Loucy (cell line): ENCODE results near the gene FTCD.
"Not testable (repeated sequence)": the region's sequence is repeated elsewhere in the genome, so short reads cannot be mapped to it uniquely, and the experiment has no call there.

Experiments used
- H2AFZ ChIP-seq: fragments of 200-600 bp; sonication (generic); 2 replicates; pipeline ENCODE4 v1.6.0; 2016; ENCODE audit warnings: antibody characterized with exemption, mild to moderate bottlenecking, low read length, moderate library complexity
- H3F3A ChIP-seq: fragments of 200-600 bp; 2 replicates; pipeline ENCODE4 v1.6.0; 2016; ENCODE audit warnings: antibody characterized with exemption, low read depth, mild to moderate bottlenecking
- H3K27me3 ChIP-seq: fragments of 200-600 bp; sonication (generic); 2 replicates; pipeline ENCODE4 v1.6.1; 2014; ENCODE audit warnings: low read length, mild to moderate bottlenecking; ENCODE audit not compliant: insufficient read depth, poor library complexity, severe bottlenecking
- H3K36me3 ChIP-seq: fragments of 200-600 bp; sonication (generic); 2 replicates; pipeline ENCODE4 v1.6.1; 2016; ENCODE audit warnings: low read length; ENCODE audit not compliant: insufficient read depth
- H3K4me1 ChIP-seq: fragments of 200-600 bp; sonication (generic); 2 replicates; pipeline ENCODE4 v1.5.1; 2014; ENCODE audit warnings: low read length, mild to moderate bottlenecking; ENCODE audit not compliant: insufficient read depth, poor library complexity, severe bottlenecking
- H3K4me2 ChIP-seq: fragments of 200-600 bp; sonication (generic); 2 replicates; pipeline ENCODE4 v1.6.0; 2014; ENCODE audit warnings: antibody characterized with exemption, low read length, low read depth, mild to moderate bottlenecking; ENCODE audit not compliant: poor library complexity, severe bottlenecking
- H3K4me3 ChIP-seq: fragments of 200-600 bp; sonication (generic); 2 replicates; pipeline ENCODE4 v1.5.1; 2014; ENCODE audit warnings: low read length, mild to moderate bottlenecking, mixed read lengths; ENCODE audit not compliant: poor library complexity, severe bottlenecking
- H3K79me2 ChIP-seq: fragments of 200-600 bp; sonication (generic); 2 replicates; pipeline ENCODE4 v1.6.1; 2014; ENCODE audit warnings: low read length; ENCODE audit not compliant: insufficient read depth
- H3K9ac ChIP-seq: fragments of 200-600 bp; sonication (generic); 2 replicates; pipeline ENCODE4 v1.6.0; 2014; ENCODE audit warnings: mild to moderate bottlenecking, low read depth, low read length, moderate library complexity; ENCODE audit not compliant: poor library complexity, severe bottlenecking
- H3K9me2 ChIP-seq: fragments of 200-600 bp; sonication (generic); replicated peaks from 2 replicates; pipeline ENCODE4 v1.6.1; 2016; ENCODE audit warnings: low read depth, low read length, mixed read lengths
- H3K9me3 ChIP-seq: fragments of 200-600 bp; sonication (generic); 2 replicates; pipeline ENCODE4 v1.6.1; 2014; ENCODE audit warnings: mild to moderate bottlenecking, antibody characterized with exemption, low read length, low read depth; ENCODE audit not compliant: insufficient read depth
- H4K20me1 ChIP-seq: fragments of 200-600 bp; sonication (generic); 2 replicates; pipeline ENCODE4 v1.6.0; 2014; ENCODE audit warnings: antibody characterized with exemption, low read length, mild to moderate bottlenecking; ENCODE audit not compliant: insufficient read depth, poor library complexity, severe bottlenecking
- EZH2phosphoT487 ChIP-seq: fragments of 200-600 bp; IDR thresholded peaks from 2 replicates; pipeline ENCODE4 v1.6.1; 2018; ENCODE audit warnings: antibody characterized with exemption, mild to moderate bottlenecking, moderate library complexity, borderline replicate concordance
- TF ChIP-seq, protein P1 (sequence below): fragments of 200-600 bp; sonication (generic); conservative IDR thresholded peaks from 2 replicates; pipeline ENCODE4 v1.5.1; 2014; ENCODE audit warnings: mild to moderate bottlenecking, antibody characterized with exemption, low read length

FTCD gene

DNA sequence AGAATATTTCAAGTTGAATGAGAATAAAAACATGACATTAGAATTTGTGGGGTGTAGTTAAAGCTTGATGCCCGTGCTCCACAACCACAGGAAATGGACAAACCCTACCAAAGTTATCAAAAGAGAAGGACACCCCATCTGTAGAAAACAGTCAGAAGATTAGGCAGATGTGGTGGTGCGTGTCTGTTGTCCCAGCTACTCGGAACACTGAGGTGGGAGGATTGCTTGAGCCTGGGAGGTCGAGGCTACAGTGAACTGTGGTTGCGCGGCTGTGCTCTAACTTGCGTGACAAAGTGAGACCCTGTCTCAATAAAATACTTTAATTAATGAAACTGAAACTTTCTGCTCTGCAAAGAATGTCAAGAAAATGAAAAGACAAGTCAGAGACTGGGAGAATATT is 30.3 kb upstream of the FTCD start:
- Histone ChIP-seq H3K36me3 (peaks cover 6% of the 10 kb centered on the region; the same call in 1 of the 2 replicates), H3K4me2 (peak overlapping the region; percentile 82), H3F3A (no peaks in the 10 kb centered on the region), H3K4me1 (peaks cover 22% of the 10 kb centered on the region), H3K9me2 (no peaks in the 10 kb centered on the region), H3K9ac (peak overlapping the region; percentile 72), H2AFZ (peak overlapping the region; percentile 92; the same call in 1 of the 2 replicates), H3K79me2 (no peaks in the 10 kb centered on the region), H3K4me3 (peak overlapping the region; percentile 100), H3K27me3 (no peaks in the 10 kb centered on the region), H3K9me3 (no peaks in the 10 kb centered on the region), H4K20me1 (no peaks in the 10 kb centered on the region)
- TF ChIP-seq EZH2phosphoT487: no peak
- TF ChIP-seq, protein P1, sequence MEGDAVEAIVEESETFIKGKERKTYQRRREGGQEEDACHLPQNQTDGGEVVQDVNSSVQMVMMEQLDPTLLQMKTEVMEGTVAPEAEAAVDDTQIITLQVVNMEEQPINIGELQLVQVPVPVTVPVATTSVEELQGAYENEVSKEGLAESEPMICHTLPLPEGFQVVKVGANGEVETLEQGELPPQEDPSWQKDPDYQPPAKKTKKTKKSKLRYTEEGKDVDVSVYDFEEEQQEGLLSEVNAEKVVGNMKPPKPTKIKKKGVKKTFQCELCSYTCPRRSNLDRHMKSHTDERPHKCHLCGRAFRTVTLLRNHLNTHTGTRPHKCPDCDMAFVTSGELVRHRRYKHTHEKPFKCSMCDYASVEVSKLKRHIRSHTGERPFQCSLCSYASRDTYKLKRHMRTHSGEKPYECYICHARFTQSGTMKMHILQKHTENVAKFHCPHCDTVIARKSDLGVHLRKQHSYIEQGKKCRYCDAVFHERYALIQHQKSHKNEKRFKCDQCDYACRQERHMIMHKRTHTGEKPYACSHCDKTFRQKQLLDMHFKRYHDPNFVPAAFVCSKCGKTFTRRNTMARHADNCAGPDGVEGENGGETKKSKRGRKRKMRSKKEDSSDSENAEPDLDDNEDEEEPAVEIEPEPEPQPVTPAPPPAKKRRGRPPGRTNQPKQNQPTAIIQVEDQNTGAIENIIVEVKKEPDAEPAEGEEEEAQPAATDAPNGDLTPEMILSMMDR: no peak

DNA sequence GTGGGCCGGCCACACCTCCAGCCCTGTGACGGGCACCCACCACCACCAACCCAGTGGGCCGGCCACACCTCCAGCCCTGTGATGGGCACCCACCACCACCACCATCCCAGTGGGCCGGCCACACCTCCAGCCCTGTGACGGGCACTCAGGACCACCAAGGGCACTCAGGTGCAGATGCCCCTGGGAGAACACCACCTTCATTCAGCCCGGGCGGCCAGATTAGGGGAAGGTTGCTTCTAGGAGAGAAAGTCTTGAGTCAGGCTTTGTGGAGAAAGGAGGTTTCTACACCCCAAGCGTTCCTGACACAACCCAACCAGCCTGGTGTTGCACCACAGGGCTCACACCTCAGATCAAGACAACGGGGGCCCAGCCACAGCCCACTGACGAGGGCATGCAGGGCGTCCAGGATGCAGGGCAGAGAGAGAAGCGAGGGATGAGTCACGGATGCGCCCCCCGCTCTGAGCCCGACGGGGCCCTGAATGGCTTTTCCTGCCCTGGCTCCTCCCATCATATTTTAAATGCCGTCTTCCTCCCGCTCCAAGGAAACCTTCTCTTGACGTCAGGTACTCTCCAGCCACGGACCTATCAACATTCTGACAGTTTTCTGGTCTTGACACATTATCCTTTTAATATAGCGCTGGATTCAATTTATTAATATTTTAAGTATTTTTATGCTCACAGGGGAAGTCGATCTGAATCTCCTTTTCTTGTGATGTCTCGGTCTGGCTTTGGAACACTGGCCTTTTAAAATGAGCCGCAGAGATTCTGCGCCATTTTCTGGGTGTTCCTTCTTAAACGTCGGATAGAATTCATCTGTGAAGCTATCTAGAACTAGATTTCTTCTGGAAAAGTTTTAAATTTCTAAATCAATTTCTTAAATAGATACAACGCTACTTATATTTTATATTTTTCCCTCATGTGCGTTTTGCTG is 29.5 kb upstream of the FTCD start:
- Histone ChIP-seq H3F3A (no peaks in the 10 kb centered on the region), H4K20me1 (no peaks in the 10 kb centered on the region), H3K4me2 (peak overlapping the region; percentile 82), H2AFZ (peak overlapping the region; percentile 92), H3K9ac (peak overlapping the region; percentile 72), H3K9me3 (no peaks in the 10 kb centered on the region), H3K27me3 (no peaks in the 10 kb centered on the region), H3K4me3 (peak overlapping the region; percentile 100), H3K4me1 (peaks cover 22% of the 10 kb centered on the region), H3K9me2 (no peaks in the 10 kb centered on the region), H3K36me3 (no peaks in the 10 kb centered on the region), H3K79me2 (no peaks in the 10 kb centered on the region)
- TF ChIP-seq, protein P1: no peak
- TF ChIP-seq EZH2phosphoT487: no peak

DNA sequence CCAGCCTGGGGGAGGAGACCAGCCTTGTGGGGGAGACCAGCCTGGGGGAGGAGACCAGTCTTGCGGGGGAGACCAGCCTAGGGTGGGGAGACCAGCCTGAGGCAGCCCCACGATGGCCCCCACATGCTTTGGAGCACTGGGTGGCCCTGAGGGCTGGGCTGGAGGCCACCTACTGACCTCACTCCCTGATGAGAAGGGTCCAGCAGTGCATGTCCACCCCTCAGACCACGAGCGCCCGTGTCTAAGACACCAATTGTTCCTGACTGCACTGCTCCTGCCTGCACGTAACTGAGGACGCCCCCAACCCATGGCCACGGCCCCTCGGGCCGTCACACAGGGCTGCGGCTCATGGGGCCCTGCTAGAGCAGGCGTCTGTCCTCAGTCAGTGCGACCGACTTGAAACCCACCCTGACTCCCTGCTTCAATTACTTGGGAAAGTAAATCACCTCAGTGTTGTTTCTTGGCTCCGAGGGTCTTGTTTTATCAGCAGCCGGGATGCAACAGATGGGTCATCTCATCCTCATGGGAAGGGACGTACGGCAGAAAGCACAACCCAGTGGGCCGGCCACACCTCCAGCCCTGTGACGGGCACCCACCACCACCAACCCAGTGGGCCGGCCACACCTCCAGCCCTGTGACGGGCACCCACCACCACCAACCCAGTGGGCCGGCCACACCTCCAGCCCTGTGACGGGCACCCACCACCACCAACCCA is 28.7 kb upstream of the FTCD start, which contains the start of gene SPATC1L:
Gene SPATC1L (minus strand): TSS at position 550 of the 715 bp plus-strand sequence. CDS start 1,643 bp downstream, outside the sequence.
- no peaks in the 10 kb centered on the region for H3F3A ChIP-seq
- no peaks in the 10 kb centered on the region for H4K20me1 ChIP-seq
- H3K79me2 ChIP-seq: no peaks in the 10 kb centered on the region
- H3K27me3 ChIP-seq: no peaks in the 10 kb centered on the region
- no peaks in the 10 kb centered on the region for H3K36me3 ChIP-seq
- no peak for TF ChIP-seq EZH2phosphoT487
- TF ChIP-seq, protein P1: no peak
- peak within 1 kb of the TSS; percentile 100 for H2AFZ ChIP-seq
- peaks cover 22% of the 10 kb centered on the region for H3K4me1 ChIP-seq
- H3K4me3 ChIP-seq: peak within 1 kb of the TSS; percentile 100
- peak within 1 kb of the TSS; percentile 80 for H3K9ac ChIP-seq
- H3K9me2 ChIP-seq: no peaks in the 10 kb centered on the region
- no peaks in the 10 kb centered on the region for H3K9me3 ChIP-seq
- H3K4me2 ChIP-seq: peak within 1 kb of the TSS; percentile 98

DNA sequence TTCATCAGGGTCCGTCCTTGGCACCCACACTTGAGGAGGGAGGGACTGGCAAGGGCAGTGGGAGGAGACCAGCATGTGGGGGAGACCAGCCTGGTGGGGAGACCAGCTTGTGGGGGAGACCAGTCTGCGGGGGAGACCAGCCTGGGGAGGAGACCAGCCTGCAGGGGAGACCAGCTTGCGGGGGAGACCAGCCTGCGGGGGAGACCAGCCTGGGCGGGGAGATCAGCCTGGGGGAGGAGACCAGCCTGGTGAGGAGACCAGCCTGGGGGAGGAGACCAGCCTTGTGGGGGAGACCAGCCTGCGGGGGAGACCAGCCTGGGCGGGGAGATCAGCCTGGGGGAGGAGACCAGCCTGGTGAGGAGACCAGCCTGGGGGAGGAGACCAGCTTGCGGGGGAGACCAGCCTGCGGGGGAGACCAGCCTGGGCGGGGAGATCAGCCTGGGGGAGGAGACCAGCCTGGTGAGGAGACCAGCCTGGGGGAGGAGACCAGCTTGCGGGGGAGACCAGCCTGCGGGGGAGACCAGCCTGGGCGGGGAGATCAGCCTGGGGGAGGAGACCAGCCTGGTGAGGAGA is 28.0 kb upstream of the FTCD start:
- Histone ChIP-seq H3K4me2 (peak overlapping the region; percentile 98), H3K4me3 (peak overlapping the region; percentile 100), H3K9ac (peak overlapping the region; percentile 80), H3K4me1 (peaks cover 22% of the 10 kb centered on the region)
- not testable (repeated sequence) for H3K79me2 ChIP-seq, H3K36me3 ChIP-seq, H3F3A ChIP-seq, H3K9me2 ChIP-seq, H4K20me1 ChIP-seq, H3K9me3 ChIP-seq, H3K27me3 ChIP-seq, H2AFZ ChIP-seq
